SHP77 (cell line): Measurements from ENCODE around the gene HHEX.
"Not testable (repeated sequence)": the region's sequence is repeated elsewhere in the genome, so short reads cannot be mapped to it uniquely, and the experiment has no call there.

Source experiments
- DNase-seq, 2 experiments: peaks; one replicate each; lab custom pipeline; 2025; lab: John Stamatoyannopoulos, UW

HHEX gene

GRCh38 chr10:92689663-92690210 is at the start of gene HHEX:
HHEX (plus strand) TSS chr10:92689955; CDS start chr10:92689987, 32 bp downstream.
- DNase-seq = no peak

GRCh38 chr10:92640107-92640506 is 49.6 kb upstream of the HHEX start:
- no peak for DNase-seq

- no peak for DNase-seq
Observed at GRCh38 chr10:92641492-92641891, 48.3 kb upstream of the HHEX start.

GRCh38 chr10:92644921-92645320 is 44.8 kb upstream of the HHEX start:
- DNase-seq = no peak

GRCh38 chr10:92650864-92651263 is 38.9 kb upstream of the HHEX start:
- not testable (repeated sequence) for DNase-seq

- no peak for DNase-seq
Observed at GRCh38 chr10:92655426-92655825, 34.3 kb upstream of the HHEX start.

- no peak for DNase-seq
Observed at GRCh38 chr10:92656266-92656961, 33.3 kb upstream of the HHEX start.

- DNase-seq = no peak
Observed at GRCh38 chr10:92657024-92657423, 32.7 kb upstream of the HHEX start.

GRCh38 chr10:92662848-92663247 is 26.9 kb upstream of the HHEX start:
- no peak for DNase-seq

- DNase-seq = no peak
Observed at GRCh38 chr10:92664322-92664721, 25.4 kb upstream of the HHEX start.

GRCh38 chr10:92667078-92667477 is 22.7 kb upstream of the HHEX start:
- DNase-seq = no peak

- no peak for DNase-seq
Observed at GRCh38 chr10:92677708-92678107, 12.0 kb upstream of the HHEX start.

GRCh38 chr10:92678206-92678605 is 11.5 kb upstream of the HHEX start:
- no peak for DNase-seq

- DNase-seq = no peak
Observed at GRCh38 chr10:92681306-92681834, 8.4 kb upstream of the HHEX start.

GRCh38 chr10:92688573-92688926 is 1.2 kb upstream of the HHEX start:
- DNase-seq = no peak

- no peak for DNase-seq
Observed at GRCh38 chr10:92688927-92689662, 660 bp upstream of the HHEX start.

- no peak for DNase-seq
Observed at GRCh38 chr10:92690211-92690914, 608 bp downstream of the HHEX start.

- no peak for DNase-seq
Observed at GRCh38 chr10:92690915-92691590, 1.3 kb downstream of the HHEX start.

- DNase-seq = no peak
Observed at GRCh38 chr10:92691591-92692079, 1.9 kb downstream of the HHEX start.

GRCh38 chr10:92692080-92692671 is 2.4 kb downstream of the HHEX start:
- no peak for DNase-seq
